ENCODE data around the gene CEP295NL. TPM values are rescaled to one million over a fixed set of nuclear protein-coding genes. Genes with fewer than 3 reads are reported as not detected.
"Not testable (repeated sequence)": the region's sequence is repeated elsewhere in the genome, so short reads cannot be mapped to it uniquely, and the experiment has no call there.

Gene CEP295NL
- total RNA-seq, 2 donors from 2014 or later = 1.3 to 3.1 TPM

- 90 to 95% methylated on average over 6 to 7 of the region's 7 CpGs for WGBS, 2 donors
- Histone ChIP-seq H3K27me3 (no peaks in the 10 kb centered on the region), H3K4me3 (no peak overlapping the region), H3K27ac (no peak overlapping the region), H3K4me1 (peaks cover 34% of the 10 kb centered on the region), H3K9me3 (no peaks in the 10 kb centered on the region), H3K36me3 (replicated peaks in 1 of 2; ENCODE audit: insufficient read depth in 1 of 2, low read depth in 2 of 2) (no peaks in the 10 kb centered on the region)
- TF ChIP-seq POLR2A (IDR thresholded peaks at IDR 0.05) = no peak
- TF ChIP-seq CTCF (IDR thresholded peaks at IDR 0.05) = no peak
- intact Hi-C loops (cut with DNase I) = no loop called here
- no peak for DNase-seq
- ATAC-seq = no peak
These were observed 2.5 kb upstream of the CEP295NL start for GRCh38 chr17:78905541-78905940.

GRCh38 chr17:78905116-78905515 is 2.1 kb upstream of the CEP295NL start:
- Histone ChIP-seq H3K9me3 (no peaks in the 10 kb centered on the region), H3K27ac (no peak overlapping the region), H3K36me3 (replicated peaks in 1 of 2; ENCODE audit: insufficient read depth in 1 of 2, low read depth in 2 of 2) (no peaks in the 10 kb centered on the region), H3K27me3 (no peaks in the 10 kb centered on the region), H3K4me3 (no peak overlapping the region), H3K4me1 (peaks cover 34% of the 10 kb centered on the region)
- TF ChIP-seq CTCF (IDR thresholded peaks at IDR 0.05) = no peak
- no peak for TF ChIP-seq POLR2A (IDR thresholded peaks at IDR 0.05)
- WGBS, 2 donors = 84 to 87% methylated on average over 6 of the region's 6 CpGs
- ATAC-seq (no peak), DNase-seq (no peak)
- intact Hi-C loops (cut with DNase I) = no loop called here

GRCh38 chr17:78904371-78904770 is 1.4 kb upstream of the CEP295NL start:
- no peak overlapping the region for H3K27ac ChIP-seq

GRCh38 chr17:78902231-78902630 is 770 bp downstream of the CEP295NL start:
- H3K9me3 ChIP-seq; H3K4me3 ChIP-seq; H3K27me3 ChIP-seq; H3K27ac ChIP-seq; intact Hi-C loops (cut with DNase I); DNase-seq; ATAC-seq; H3K36me3 ChIP-seq (replicated peaks in 1 of 2; ENCODE audit: insufficient read depth in 1 of 2, low read depth in 2 of 2): not testable (repeated sequence)
- H3K4me1 ChIP-seq = peaks cover 22% of the 10 kb centered on the region
- 89 to 94% methylated on average over 7 to 8 of the region's 8 CpGs for WGBS, 2 donors

More at GRCh38 chr17:78904371-78904770, 1.4 kb upstream of the CEP295NL start:
- H3K9me3 ChIP-seq = no peaks in the 10 kb centered on the region
- H3K36me3 ChIP-seq (replicated peaks in 1 of 2; ENCODE audit: insufficient read depth in 1 of 2, low read depth in 2 of 2) = no peaks in the 10 kb centered on the region
- DNase-seq = no peak
- 81 to 89% methylated on average over 8 to 9 of the region's 9 CpGs for WGBS, 2 donors
- H3K4me1 ChIP-seq = peaks cover 35% of the 10 kb centered on the region
- no peak for TF ChIP-seq POLR2A (IDR thresholded peaks at IDR 0.05)
- TF ChIP-seq CTCF (IDR thresholded peaks at IDR 0.05) = no peak
- intact Hi-C loops (cut with DNase I) = no loop called here
- no peak for ATAC-seq
- H3K4me3 ChIP-seq = no peak overlapping the region
- no peaks in the 10 kb centered on the region for H3K27me3 ChIP-seq

GRCh38 chr17:78901806-78902205 is 1.2 kb downstream of the CEP295NL start:
- Histone ChIP-seq H3K4me3 (no peak overlapping the region), H3K9me3 (no peaks in the 10 kb centered on the region), H3K27me3 (no peaks in the 10 kb centered on the region), H3K4me1 (peaks cover 22% of the 10 kb centered on the region), H3K36me3 (replicated peaks in 1 of 2; ENCODE audit: insufficient read depth in 1 of 2, low read depth in 2 of 2) (no peaks in the 10 kb centered on the region), H3K27ac (no peak overlapping the region)
- TF ChIP-seq CTCF (IDR thresholded peaks at IDR 0.05) = no peak
- TF ChIP-seq POLR2A (IDR thresholded peaks at IDR 0.05) = no peak
- ATAC-seq (no peak), DNase-seq (no peak)
- intact Hi-C loops (cut with DNase I) = no loop called here
- WGBS, 2 donors = 95% methylated on average over 10 of the region's 10 CpGs
